Stimulated activated CD8-positive, alpha-beta memory T cell treated with anti-CD3 and anti-CD28 coated beads, Interleukin-2, amount 100 ng/mL, for 48 hours (primary cell): Measurements from ENCODE around the gene IQGAP1.
A peak's percentile ranks its signal among the peaks of the same experiment; 100 is the strongest.

ENCODE experiments used
- DNase-seq, 2 donors: peaks; one replicate each; pipeline ENCODE4 v3.0.0-alpha.2; 2020; ENCODE audit warnings: low read depth in 2 of 2

The IQGAP1 gene

GRCh38 chr15:90441027-90441426, 53.0 kb downstream of the IQGAP1 start:
- no peak for DNase-seq

DNA sequence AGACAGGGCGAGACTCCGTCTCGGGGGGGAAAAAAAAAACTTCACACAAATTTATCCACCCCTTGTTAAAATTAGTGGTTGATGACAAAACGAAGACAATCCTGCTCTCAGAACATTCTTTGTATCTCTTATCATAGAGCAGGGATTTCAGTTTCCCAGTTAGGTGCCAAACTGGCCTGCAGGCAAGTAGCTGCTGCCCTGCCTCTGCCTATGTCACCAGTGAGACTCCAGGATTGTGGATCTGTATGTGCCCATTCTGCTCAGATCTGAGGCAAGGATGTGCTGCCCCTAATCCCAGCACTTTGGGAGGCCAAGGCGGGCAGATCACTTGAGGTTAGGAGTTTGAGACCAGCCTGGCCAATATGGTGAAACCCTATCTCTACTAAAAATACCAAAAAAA, 54.4 kb downstream of the IQGAP1 start:
- no peak for DNase-seq

- no peak for DNase-seq
These were observed 61.2 kb downstream of the IQGAP1 start for GRCh38 chr15:90449206-90449735.

DNA sequence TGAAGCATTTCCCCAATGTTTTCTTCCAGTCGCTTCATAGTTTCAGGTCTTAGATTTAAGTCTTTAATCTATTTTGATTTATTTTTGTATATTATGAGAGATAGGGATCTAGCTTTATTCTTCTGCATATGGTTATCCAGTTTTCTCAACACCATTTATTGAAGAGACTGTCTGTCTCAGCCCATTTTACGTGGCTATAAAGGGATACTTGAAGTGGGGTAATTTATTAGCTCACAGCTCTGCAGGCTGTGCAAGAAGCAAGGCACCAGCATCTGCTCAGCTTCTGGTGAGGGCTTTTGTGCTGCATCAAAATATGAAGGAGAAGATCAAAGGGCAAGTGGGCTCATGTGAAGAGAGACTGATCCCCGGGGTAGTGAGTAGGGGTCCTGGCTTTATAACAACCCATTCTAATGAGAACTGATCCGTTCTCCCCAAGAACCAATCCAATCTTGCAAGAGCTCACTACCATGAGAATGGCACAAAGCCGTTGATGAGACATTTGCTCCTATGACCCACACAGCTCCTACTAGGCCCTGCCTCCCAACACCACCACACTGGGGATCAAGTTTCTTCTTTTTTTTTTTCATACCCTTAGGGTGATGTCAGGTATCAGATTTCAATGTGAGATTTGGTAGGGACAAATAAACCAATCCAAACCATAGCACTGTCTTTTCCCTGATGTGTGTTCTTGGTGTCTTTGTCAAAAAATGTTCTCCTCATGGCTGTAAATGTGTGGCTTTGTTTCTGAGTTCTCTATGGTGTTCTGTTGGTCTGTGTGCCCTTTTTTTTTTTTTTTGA, 63.2 kb downstream of the IQGAP1 start:
- no peak for DNase-seq

GRCh38 chr15:90456236-90456635, 68.2 kb downstream of the IQGAP1 start:
- DNase-seq = no peak

- no peak for DNase-seq
These were observed 70.0 kb downstream of the IQGAP1 start for GRCh38 chr15:90458061-90458460.

DNA sequence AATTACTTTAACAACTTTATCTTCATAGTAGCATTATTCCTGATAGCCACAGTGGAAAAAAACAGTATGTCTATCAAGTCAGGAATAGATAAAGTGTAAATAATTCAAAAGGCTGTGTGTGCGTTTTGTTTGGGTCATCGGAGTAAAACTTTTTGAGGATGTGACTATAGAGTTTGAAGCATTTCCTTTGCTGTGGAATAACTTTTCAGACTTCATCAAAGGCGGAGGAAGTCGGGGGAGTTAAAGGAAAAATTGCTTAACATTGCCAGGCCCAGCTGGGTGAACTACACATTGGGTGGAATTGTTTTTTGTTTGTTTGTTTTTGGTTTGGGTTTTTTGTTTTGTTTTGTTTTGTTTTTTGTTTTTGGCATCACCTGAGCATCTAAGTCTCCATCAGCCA, 71.3 kb downstream of the IQGAP1 start:
- DNase-seq = no peak

GRCh38 chr15:90460142-90460824, 72.2 kb downstream of the IQGAP1 start:
- DNase-seq = no peak

- no peak for DNase-seq
These were observed 75.3 kb downstream of the IQGAP1 start for GRCh38 chr15:90463381-90463780.

DNA sequence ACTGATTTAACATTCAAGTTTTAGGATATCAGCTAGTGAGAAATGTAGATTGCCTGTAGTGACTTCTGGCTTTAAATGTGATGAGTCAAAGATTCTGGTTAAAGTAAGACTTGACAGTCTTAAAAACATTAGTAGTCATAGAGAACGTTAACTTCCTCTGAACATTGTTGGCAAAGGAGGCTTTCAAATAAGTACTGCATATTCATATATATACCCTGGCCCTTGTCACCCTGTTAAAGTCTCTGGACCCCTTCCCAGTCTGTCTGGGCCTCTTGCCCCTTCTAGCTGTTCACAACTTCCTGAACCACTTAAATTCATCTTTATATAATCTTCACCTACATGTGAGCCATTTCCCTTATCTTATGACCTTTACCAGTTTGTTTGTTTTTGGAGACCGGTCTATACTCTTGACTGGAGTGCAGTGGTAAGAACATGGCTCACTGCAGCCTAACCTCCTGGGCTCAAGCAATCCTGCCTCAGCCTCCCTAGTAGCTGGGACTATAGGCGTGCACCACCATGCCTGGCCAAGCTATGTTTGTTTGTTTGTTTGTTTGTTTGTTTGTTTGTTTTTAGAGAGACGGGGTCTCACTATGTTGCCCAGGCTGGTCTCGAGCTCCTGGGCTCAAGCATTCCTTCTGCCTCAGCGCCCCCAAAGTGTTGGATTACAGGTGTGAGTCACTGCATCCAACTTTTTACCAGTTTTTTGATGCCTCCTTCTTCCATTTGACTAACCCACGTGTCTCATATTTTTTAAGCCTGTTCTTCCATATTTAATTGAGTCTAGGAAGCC, 77.3 kb downstream of the IQGAP1 start:
- DNase-seq = no peak

DNA sequence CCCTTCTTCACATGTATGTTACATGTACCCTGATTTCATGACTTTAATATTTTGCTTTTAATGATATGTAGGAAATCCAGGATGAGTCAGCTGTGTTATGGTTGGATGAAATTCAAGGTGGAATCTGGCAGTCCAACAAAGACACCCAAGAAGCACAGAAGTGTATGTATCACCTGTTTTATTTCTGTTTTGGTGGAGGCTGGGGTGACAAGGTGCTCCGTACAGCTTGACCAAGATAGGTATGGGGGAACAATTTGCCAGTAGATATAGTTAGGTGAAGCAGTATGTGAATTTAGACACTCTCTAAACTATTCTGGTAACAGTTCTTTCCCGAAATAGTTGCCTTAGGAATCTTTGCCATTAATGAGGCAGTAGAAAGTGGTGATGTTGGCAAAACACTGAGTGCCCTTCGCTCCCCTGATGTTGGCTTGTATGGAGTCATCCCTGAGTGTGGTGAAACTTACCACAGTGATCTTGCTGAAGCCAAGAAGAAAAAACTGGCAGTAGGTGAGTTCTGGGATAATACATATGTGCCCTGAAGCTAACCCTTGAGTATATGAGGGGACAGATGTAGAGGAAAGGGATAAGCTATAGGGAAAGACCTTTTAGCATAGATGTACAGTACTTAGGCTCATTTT, 78.0 kb downstream of the IQGAP1 start:
- DNase-seq = no peak

DNA sequence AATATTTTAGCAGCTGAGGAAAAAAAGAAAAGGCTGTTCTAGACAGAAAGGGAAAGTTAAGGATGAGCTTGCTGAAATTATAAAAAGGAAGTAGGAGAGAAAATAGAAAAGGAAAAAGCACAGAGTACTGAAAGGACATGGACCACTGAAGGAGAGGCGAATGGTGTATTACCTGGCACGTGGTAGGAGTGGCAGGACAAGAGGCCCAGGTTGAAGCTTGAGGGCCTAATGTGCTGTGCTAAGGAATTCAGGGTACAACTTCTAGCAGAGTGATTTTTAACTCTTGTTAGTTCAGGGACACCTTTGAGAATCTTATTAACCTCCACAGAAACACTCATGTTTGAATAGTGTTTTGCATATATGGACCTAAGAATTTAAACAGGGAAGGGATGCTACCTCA, 81.7 kb downstream of the IQGAP1 start:
- DNase-seq = no peak

DNA sequence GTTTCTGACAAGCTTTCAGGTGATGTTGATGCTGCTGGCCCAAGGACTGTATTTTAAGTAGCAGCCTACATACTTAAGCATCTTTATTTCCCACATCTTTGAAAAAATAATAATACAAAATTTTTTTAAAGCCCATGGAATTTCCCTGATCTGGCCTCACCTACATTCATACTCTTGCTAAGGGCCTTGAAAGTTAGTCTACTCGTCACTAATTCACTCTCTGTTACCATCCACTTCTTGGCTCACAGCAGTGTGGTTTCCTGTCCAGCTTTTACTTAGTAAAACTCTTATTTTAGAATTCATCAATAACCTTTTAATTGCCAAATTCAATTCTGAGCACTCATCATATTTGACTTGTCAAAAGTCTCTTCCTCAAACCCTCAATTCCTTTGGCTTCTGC, 82.4 kb downstream of the IQGAP1 start:
- no peak for DNase-seq

DNA sequence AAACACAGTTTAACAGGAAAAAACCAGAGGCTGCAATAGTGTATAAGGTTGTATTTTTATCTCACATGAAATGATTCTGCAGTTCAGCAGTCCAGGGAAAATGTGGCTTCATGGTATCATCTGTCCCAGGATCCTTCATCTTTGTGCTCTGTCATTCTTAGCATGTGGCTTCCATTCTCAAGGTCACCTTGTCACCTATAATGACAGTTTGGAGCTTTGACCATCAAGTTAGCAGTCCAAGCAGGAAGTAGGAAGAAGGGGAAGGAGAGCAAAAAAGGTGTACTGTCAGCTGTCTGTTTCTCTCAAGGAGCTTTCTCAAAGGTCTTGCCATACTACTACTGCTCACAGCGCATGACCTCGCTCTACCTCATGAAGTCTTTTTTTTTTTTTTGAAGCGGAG, 83.1 kb downstream of the IQGAP1 start:
- no peak for DNase-seq

DNA sequence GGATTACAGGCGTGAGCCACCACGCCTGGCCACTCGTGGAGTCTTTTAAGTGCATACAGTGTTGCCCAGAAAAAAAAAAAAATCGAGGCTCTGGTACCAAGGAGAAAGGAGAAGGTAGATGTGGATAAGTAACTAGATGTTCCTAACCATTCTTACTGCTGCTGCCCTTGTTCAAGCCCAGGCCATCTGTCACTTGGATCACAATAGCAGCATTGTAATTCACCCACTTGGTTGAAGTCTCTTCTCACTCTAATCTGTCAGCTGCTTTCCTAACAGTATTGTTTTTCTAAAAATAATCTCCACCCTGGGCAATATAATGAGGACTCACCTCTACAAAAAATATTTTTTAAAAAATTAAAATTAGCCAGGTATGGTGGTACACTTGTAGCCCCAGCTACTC, 83.7 kb downstream of the IQGAP1 start:
- DNase-seq = no peak

DNA sequence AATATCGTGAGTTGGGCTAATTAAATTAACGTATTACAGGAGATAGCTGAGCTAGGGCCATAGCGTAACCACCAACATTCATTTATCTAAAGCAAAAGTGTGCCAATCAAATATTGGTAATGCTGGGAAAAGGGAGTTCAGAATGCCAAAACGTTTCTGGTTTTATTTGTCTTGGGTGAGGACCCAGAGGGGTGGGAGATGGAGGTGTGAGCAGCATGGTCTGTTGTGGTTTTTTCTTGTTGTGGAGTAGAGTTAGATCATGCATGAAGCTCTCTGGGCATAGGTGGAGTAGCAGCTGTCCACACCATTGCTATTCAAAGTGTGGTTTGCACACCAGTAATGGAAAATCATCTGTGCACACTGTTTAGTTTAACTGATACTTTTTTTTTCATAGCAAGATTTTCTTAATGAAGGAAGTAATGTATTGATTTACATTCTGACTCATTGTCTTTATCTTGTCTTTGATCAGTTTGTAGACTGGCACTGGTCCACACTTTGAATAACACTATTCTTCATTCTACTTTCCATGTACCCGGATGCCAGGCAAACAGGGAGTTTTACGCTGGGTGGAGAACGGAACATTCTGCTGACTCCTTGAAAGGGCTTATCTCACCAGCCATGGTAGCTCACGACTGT, 90.9 kb downstream of the IQGAP1 start:
- DNase-seq = no peak

- no peak for DNase-seq
These were observed 91.6 kb downstream of the IQGAP1 start for GRCh38 chr15:90479656-90480055.

GRCh38 chr15:90481023-90481422, 93.0 kb downstream of the IQGAP1 start:
- peak; percentile 4 to 14 for DNase-seq

GRCh38 chr15:90482124-90483011, 94.3 kb downstream of the IQGAP1 start:
- DNase-seq = peak in 1 of 2 donors; percentile 4

DNA sequence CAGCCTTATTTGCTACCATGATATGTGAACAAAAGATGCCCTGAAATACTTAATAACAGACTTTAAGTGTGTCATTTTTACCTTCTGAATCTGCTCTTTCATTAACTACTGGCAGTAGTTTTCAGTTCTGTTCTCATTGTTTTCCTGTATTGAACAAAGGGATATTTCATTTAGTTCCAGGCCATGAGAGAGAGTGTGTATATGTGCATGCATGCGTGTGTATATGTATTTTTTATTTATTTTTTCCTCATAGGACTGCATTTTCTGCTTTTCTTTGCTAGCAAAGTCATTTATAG, 94.9 kb downstream of the IQGAP1 start:
- no peak for DNase-seq

DNA sequence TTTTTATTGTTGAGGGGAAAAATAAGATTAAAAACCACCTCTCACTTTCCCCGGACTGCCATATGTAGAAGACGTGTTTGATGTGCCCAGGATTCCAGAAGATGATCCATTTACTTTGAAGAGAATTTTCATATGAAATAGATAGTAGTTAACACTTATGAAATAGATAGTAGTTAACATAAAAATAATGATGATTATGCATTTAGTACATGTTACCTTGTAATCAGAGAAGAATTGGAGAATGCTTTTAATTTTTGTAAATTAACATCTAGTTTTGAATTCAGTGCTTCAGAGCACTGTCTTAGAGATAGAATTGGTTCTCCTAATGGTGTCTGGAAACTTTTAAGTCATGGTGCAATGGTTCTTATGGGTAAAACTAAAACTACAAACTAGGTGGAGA, 95.6 kb downstream of the IQGAP1 start:
- DNase-seq = no peak
